ENCODE results near the gene STK32C. TPM values are rescaled to one million over a fixed set of nuclear protein-coding genes. Genes with fewer than 3 reads are reported as not detected.
"Not testable (repeated sequence)": the region's sequence is repeated elsewhere in the genome, so short reads cannot be mapped to it uniquely, and the experiment has no call there.

STK32C gene
- total and polyA plus RNA-seq, 4 donors: 14.5 to 41.6 (median 28.1) TPM

GRCh38 chr10:132271458-132272230, 36.1 kb downstream of the STK32C start:
- Histone ChIP-seq H3K27me3 (ENCODE audit: control insufficient read depth, insufficient read depth, low read length) (no peaks in the 10 kb centered on the region), H3K27ac (ENCODE audit: low read depth, low read length) (no peak overlapping the region), H3K36me3 (ENCODE audit: control insufficient read depth, insufficient read depth, low read length) (peaks cover 29% of the 10 kb centered on the region), H3K4me3 (ENCODE audit: low read depth, low read length) (no peak overlapping the region), H3K9me3 (ENCODE audit: control insufficient read depth, insufficient read depth, low read length) (no peaks in the 10 kb centered on the region), H3K4me1 (ENCODE audit: control insufficient read depth, insufficient read depth, low read length) (peaks cover 49% of the 10 kb centered on the region)
- 91% methylated on average over 21 of the region's 27 CpGs for whole genome bisulfite sequencing (ENCODE audit: insufficient coverage)
- DNase-seq (ENCODE audit: low read depth in 4 of 6, low spot score in 6 of 6): no peak

GRCh38 chr10:132270721-132271457, 36.9 kb downstream of the STK32C start:
- H3K27ac ChIP-seq (ENCODE audit: low read depth, low read length): no peak overlapping the region
- no peaks in the 10 kb centered on the region for H3K27me3 ChIP-seq (ENCODE audit: control insufficient read depth, insufficient read depth, low read length)
- WGBS (ENCODE audit: insufficient coverage): 93% methylated on average over 9 of the region's 11 CpGs

GRCh38 chr10:132270256-132270655, 37.5 kb downstream of the STK32C start:
- no peak overlapping the region for H3K4me3 ChIP-seq (ENCODE audit: low read depth, low read length)
- H3K27ac ChIP-seq (ENCODE audit: low read depth, low read length): no peak overlapping the region
- H3K27me3 ChIP-seq (ENCODE audit: control insufficient read depth, insufficient read depth, low read length): no peaks in the 10 kb centered on the region
- no peak for DNase-seq (ENCODE audit: low read depth in 4 of 6, low spot score in 6 of 6)
- peaks cover 62% of the 10 kb centered on the region for H3K4me1 ChIP-seq (ENCODE audit: control insufficient read depth, insufficient read depth, low read length)
- H3K9me3 ChIP-seq (ENCODE audit: control insufficient read depth, insufficient read depth, low read length): no peaks in the 10 kb centered on the region
- 91% methylated on average over 11 of the region's 11 CpGs for WGBS (ENCODE audit: insufficient coverage)
- peaks cover 24% of the 10 kb centered on the region for H3K36me3 ChIP-seq (ENCODE audit: control insufficient read depth, insufficient read depth, low read length)

More at GRCh38 chr10:132270721-132271457, 36.9 kb downstream of the STK32C start:
- no peak for DNase-seq (ENCODE audit: low read depth in 4 of 6, low spot score in 6 of 6)
- H3K9me3 ChIP-seq (ENCODE audit: control insufficient read depth, insufficient read depth, low read length): no peaks in the 10 kb centered on the region
- peaks cover 29% of the 10 kb centered on the region for H3K36me3 ChIP-seq (ENCODE audit: control insufficient read depth, insufficient read depth, low read length)
- H3K4me3 ChIP-seq (ENCODE audit: low read depth, low read length): no peak overlapping the region
- peaks cover 56% of the 10 kb centered on the region for H3K4me1 ChIP-seq (ENCODE audit: control insufficient read depth, insufficient read depth, low read length)

GRCh38 chr10:132269266-132270230, 38.2 kb downstream of the STK32C start:
- Histone ChIP-seq H3K27me3 (ENCODE audit: control insufficient read depth, insufficient read depth, low read length) (no peaks in the 10 kb centered on the region), H3K4me3 (ENCODE audit: low read depth, low read length) (no peak overlapping the region), H3K36me3 (ENCODE audit: control insufficient read depth, insufficient read depth, low read length) (peaks cover 18% of the 10 kb centered on the region), H3K9me3 (ENCODE audit: control insufficient read depth, insufficient read depth, low read length) (no peaks in the 10 kb centered on the region), H3K4me1 (ENCODE audit: control insufficient read depth, insufficient read depth, low read length) (peaks cover 69% of the 10 kb centered on the region), H3K27ac (ENCODE audit: low read depth, low read length) (no peak overlapping the region)
- WGBS (ENCODE audit: insufficient coverage): 43% methylated on average over 13 of the region's 21 CpGs
- DNase-seq (ENCODE audit: low read depth in 4 of 6, low spot score in 6 of 6): peak in 2 of 6 donors; percentile 30 to 89

- not testable (repeated sequence) for H3K27ac ChIP-seq (ENCODE audit: low read depth, low read length); H3K27me3 ChIP-seq (ENCODE audit: control insufficient read depth, insufficient read depth, low read length); H3K9me3 ChIP-seq (ENCODE audit: control insufficient read depth, insufficient read depth, low read length); DNase-seq (ENCODE audit: low read depth in 4 of 6, low spot score in 6 of 6); H3K4me3 ChIP-seq (ENCODE audit: low read depth, low read length)
- Histone ChIP-seq H3K36me3 (ENCODE audit: control insufficient read depth, insufficient read depth, low read length) (peaks cover 13% of the 10 kb centered on the region), H3K4me1 (ENCODE audit: control insufficient read depth, insufficient read depth, low read length) (peaks cover 74% of the 10 kb centered on the region)
- 98% methylated on average over 11 of the region's 12 CpGs for WGBS (ENCODE audit: insufficient coverage)
Measured at GRCh38 chr10:132267916-132268315, 39.8 kb downstream of the STK32C start.

GRCh38 chr10:132266594-132267161, 41.1 kb downstream of the STK32C start:
- no peaks in the 10 kb centered on the region for H3K9me3 ChIP-seq (ENCODE audit: control insufficient read depth, insufficient read depth, low read length)
- peaks cover 11% of the 10 kb centered on the region for H3K36me3 ChIP-seq (ENCODE audit: control insufficient read depth, insufficient read depth, low read length)
- WGBS (ENCODE audit: insufficient coverage): 11% methylated on average over 23 of the region's 25 CpGs
- no peaks in the 10 kb centered on the region for H3K27me3 ChIP-seq (ENCODE audit: control insufficient read depth, insufficient read depth, low read length)
- peaks cover 62% of the 10 kb centered on the region for H3K4me1 ChIP-seq (ENCODE audit: control insufficient read depth, insufficient read depth, low read length)
- no peak overlapping the region for H3K27ac ChIP-seq (ENCODE audit: low read depth, low read length)
- DNase-seq (ENCODE audit: low read depth in 4 of 6, low spot score in 6 of 6): peak in 1 of 6 donors; percentile 40
- no peak overlapping the region for H3K4me3 ChIP-seq (ENCODE audit: low read depth, low read length)

GRCh38 chr10:132265890-132266496, 41.8 kb downstream of the STK32C start:
- DNase-seq (ENCODE audit: low read depth in 4 of 6, low spot score in 6 of 6): peak in 2 of 6 donors; percentile 84 to 89
- Histone ChIP-seq H3K27ac (ENCODE audit: low read depth, low read length) (no peak overlapping the region), H3K4me1 (ENCODE audit: control insufficient read depth, insufficient read depth, low read length) (peaks cover 56% of the 10 kb centered on the region), H3K4me3 (ENCODE audit: low read depth, low read length) (no peak overlapping the region), H3K27me3 (ENCODE audit: control insufficient read depth, insufficient read depth, low read length) (no peaks in the 10 kb centered on the region), H3K36me3 (ENCODE audit: control insufficient read depth, insufficient read depth, low read length) (peaks cover 4% of the 10 kb centered on the region), H3K9me3 (ENCODE audit: control insufficient read depth, insufficient read depth, low read length) (no peaks in the 10 kb centered on the region)
- WGBS (ENCODE audit: insufficient coverage): 34% methylated on average over 8 of the region's 15 CpGs

GRCh38 chr10:132264966-132265889, 42.5 kb downstream of the STK32C start:
- no peak overlapping the region for H3K4me3 ChIP-seq (ENCODE audit: low read depth, low read length)
- H3K4me1 ChIP-seq (ENCODE audit: control insufficient read depth, insufficient read depth, low read length): peaks cover 58% of the 10 kb centered on the region
- WGBS (ENCODE audit: insufficient coverage): 45% methylated on average over 31 of the region's 32 CpGs
- H3K27ac ChIP-seq (ENCODE audit: low read depth, low read length): peak overlapping the region; percentile 67
- peak; percentile 35 to 93 (median 66) for DNase-seq (ENCODE audit: low read depth in 4 of 6, low spot score in 6 of 6)
- peaks cover 10% of the 10 kb centered on the region for H3K36me3 ChIP-seq (ENCODE audit: control insufficient read depth, insufficient read depth, low read length)
- H3K27me3 ChIP-seq (ENCODE audit: control insufficient read depth, insufficient read depth, low read length): no peaks in the 10 kb centered on the region
- no peaks in the 10 kb centered on the region for H3K9me3 ChIP-seq (ENCODE audit: control insufficient read depth, insufficient read depth, low read length)

Data from spinal cord (tissue), 10 donors.